ENCODE measurements around the gene MALRD1.

The MALRD1 gene

GRCh38 chr10:19772972-19773371 is 724.4 kb downstream of the MALRD1 start:
- DNase-seq (ENCODE audit: low read depth in 2 of 2): no peak

GRCh38 chr10:19775296-19775695 is 726.7 kb downstream of the MALRD1 start:
- no peak for DNase-seq (ENCODE audit: low read depth in 2 of 2)

- no peak for DNase-seq (ENCODE audit: low read depth in 2 of 2)
Observed at GRCh38 chr10:19777806-19778205, 729.2 kb downstream of the MALRD1 start.

- DNase-seq (ENCODE audit: low read depth in 2 of 2): no peak
Observed at GRCh38 chr10:19778996-19779395, 730.4 kb downstream of the MALRD1 start.

GRCh38 chr10:19782430-19783089 is 734.0 kb downstream of the MALRD1 start:
- DNase-seq (ENCODE audit: low read depth in 2 of 2): no peak

GRCh38 chr10:19783721-19784120 is 735.1 kb downstream of the MALRD1 start:
- no peak for DNase-seq (ENCODE audit: low read depth in 2 of 2)

Measured in activated CD8-positive, alpha-beta memory T cell treated with anti-CD3 and anti-CD28 coated beads for 4 hours (primary cell).